HPDE6-E6E7 (cell line): ENCODE results near the gene NME8.

Source experiments
- DNase-seq: peaks from one replicate; pipeline ENCODE4 v3.0.0; 2011; ENCODE audit warnings: missing footprints; ENCODE audit errors: extremely low spot score

The NME8 gene

GRCh38 chr7:37932543-37932942 lies 84.1 kb downstream of the NME8 start:
- no peak for DNase-seq

- DNase-seq = no peak
Measured at GRCh38 chr7:37933018-37933566, 84.7 kb downstream of the NME8 start.

- no peak for DNase-seq
Measured at GRCh38 chr7:37942934-37943610, 94.7 kb downstream of the NME8 start.

GRCh38 chr7:37943905-37944736 lies 95.7 kb downstream of the NME8 start:
- no peak for DNase-seq

GRCh38 chr7:37944737-37945054 lies 96.3 kb downstream of the NME8 start:
- DNase-seq = no peak

GRCh38 chr7:37945336-37945735 lies 96.9 kb downstream of the NME8 start:
- no peak for DNase-seq

GRCh38 chr7:37947138-37947940 lies 98.9 kb downstream of the NME8 start:
- DNase-seq = no peak

- DNase-seq = no peak
Measured at GRCh38 chr7:37947941-37948210, 99.5 kb downstream of the NME8 start.
